Activated CD8-positive, alpha-beta memory T cell treated with anti-CD3 and anti-CD28 coated beads, Interleukin-2, amount 10 ng/mL, durations not matched to agents 7 days and 5 days (primary cell): ENCODE data around the gene ADIPOR1. TPM values are rescaled to one million over a fixed set of nuclear protein-coding genes. Genes with fewer than 3 reads are reported as not detected.
"Not testable (repeated sequence)": the region's sequence is repeated elsewhere in the genome, so short reads cannot be mapped to it uniquely, and the experiment has no call there.

Experiments
- ATAC-seq: fragments of 150-1000 bp; cut with Tn5 transposase; one replicate; pipeline ENCODE4 v1.10.0; 2021; ENCODE audit warnings: moderate library complexity
- CTCF ChIA-PET: fragments of 350-600 bp; sonication (Branson Sonifier 250); formaldehyde crosslinking; loops from one replicate; lab custom pipeline; 2021; ENCODE audit warnings: antibody characterized with exemption; lab: Charles Lee
- DNase-seq: peaks from one replicate; pipeline ENCODE4 v3.0.0-alpha.2; 2020
- H3K27ac Mint-ChIP-seq: one replicate; pipeline ENCODE4 v1.8.0; 2021; ENCODE audit warnings: mild to moderate bottlenecking, mixed read lengths
- H3K27me3 Mint-ChIP-seq: one replicate; pipeline ENCODE4 v1.8.0; 2021; ENCODE audit warnings: mixed read lengths
- H3K36me3 Mint-ChIP-seq: one replicate; pipeline ENCODE4 v1.8.0; 2021; ENCODE audit warnings: mild to moderate bottlenecking, mixed read lengths
- H3K4me1 Mint-ChIP-seq: one replicate; pipeline ENCODE4 v1.8.0; 2021; ENCODE audit warnings: mixed read lengths
- H3K4me3 Mint-ChIP-seq: one replicate; pipeline ENCODE4 v1.8.0; 2021; ENCODE audit warnings: mild to moderate bottlenecking, moderate library complexity, mixed read lengths
- H3K9me3 Mint-ChIP-seq: one replicate; pipeline ENCODE4 v1.8.0; 2022; ENCODE audit warnings: low read depth, mixed read lengths
- total RNA-seq, 2 experiments: library from RNA; stranded (reverse); gene quantifications; one replicate each; pipeline ENCODE4 v1.2.3, GENCODE V29; 2021

Gene ADIPOR1, protein sequence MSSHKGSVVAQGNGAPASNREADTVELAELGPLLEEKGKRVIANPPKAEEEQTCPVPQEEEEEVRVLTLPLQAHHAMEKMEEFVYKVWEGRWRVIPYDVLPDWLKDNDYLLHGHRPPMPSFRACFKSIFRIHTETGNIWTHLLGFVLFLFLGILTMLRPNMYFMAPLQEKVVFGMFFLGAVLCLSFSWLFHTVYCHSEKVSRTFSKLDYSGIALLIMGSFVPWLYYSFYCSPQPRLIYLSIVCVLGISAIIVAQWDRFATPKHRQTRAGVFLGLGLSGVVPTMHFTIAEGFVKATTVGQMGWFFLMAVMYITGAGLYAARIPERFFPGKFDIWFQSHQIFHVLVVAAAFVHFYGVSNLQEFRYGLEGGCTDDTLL
- 10 to 100 TPM; 71.8 to 79.2 TPM for total RNA-seq

DNA sequence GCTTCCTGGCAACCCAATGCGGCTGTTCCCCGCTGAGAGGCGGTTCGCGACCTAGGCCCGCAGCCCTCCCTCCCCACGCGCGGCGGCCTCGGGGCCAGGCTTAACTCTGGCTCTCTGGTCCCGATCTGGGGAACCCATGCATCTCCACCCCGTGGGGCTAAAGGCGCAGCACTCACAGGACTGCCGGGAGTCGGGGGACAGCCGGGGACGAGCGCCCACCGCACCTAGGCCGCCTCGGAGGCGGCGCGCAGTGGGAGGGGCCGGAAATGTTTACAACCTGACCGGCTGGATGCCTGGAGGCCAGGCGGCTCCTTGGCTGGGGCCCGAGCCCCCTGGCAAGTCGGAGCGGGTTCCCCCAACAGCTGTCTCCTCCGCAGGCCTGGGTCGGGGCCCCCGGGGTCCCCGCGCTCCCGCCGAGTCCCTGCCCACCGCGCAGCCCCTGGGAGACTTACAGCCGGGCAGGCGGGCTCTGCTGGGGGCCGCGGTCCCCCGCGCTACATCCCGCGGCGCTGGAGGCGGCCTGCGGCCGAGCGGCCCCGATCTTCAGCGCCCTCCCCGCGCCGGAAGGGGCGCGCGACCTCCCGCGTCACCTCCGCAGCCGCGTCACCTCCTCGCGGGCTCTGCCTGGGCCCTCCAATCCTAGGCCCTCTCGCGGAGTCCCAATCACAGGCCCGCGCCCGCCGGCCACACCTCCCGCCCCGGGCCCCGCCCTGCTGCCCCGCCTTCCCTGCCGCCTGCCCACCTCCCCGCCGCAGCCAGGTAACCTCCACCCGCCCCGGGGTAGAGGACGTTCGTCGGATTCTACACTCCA lies at the start of gene ADIPOR1:
Gene ADIPOR1 (minus strand): TSS at position 580 of the 811 bp plus-strand sequence. CDS start 7,242 bp downstream, outside the sequence.
- H3K27me3 Mint-ChIP-seq: no peaks in the 10 kb centered on the region
- no peaks in the 10 kb centered on the region for H3K9me3 Mint-ChIP-seq
- H3K27ac Mint-ChIP-seq: peak within 1 kb of the TSS; percentile 79
- ATAC-seq (peak; percentile 99), DNase-seq (peak; percentile 95)
- H3K4me3 Mint-ChIP-seq: peak within 1 kb of the TSS; percentile 77
- H3K36me3 Mint-ChIP-seq: peaks cover 4% of the 10 kb centered on the region
- CTCF ChIA-PET: no interaction called here
- peaks cover 38% of the 10 kb centered on the region for H3K4me1 Mint-ChIP-seq

DNA sequence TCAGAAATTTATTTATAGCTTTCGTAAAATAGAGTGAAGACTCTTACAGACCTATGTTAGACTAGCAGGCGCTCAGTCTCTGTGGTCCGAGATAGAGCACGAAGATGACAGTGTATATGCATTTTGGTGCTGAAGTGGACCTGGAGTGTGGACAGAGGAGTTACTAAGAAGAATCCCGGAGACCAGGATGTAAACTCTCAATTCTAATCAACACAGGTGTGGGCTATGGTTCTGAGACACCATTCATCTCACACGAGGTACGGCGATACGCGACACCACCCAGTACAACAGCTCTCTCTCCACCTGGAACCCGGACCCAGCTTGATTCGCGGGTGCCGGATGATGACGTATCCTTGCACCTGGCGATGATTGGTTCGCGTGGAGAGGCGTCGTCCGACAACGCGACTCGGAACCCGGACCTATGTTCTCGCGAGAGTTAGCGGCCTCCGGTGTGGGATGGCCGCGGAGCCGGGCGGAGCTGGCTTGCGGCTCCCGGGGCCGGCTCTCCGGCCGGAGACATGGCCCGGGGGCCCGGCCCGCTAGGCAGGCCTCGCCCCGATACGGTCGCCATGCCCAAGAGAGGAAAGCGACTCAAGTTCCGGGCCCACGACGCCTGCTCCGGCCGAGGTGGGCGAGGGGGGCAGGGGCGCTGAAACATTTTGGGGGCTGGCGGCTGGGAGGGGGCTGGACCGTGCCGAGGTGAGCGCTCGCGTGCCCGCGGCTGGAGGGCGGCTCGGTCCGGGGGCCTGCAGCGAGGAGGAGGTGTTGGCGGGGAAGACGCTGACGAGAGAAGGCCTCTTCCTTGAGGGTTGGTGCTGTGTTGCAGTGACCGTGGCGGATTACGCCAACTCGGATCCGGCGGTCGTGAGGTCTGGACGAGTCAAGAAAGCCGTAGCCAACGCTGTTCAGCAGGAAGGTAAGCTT lies 49.1 kb upstream of the ADIPOR1 start, which contains the start of gene TMEM183A:
Gene TMEM183A (plus strand): TSS at position 427 of the 924 bp plus-strand sequence. CDS start 92 bp downstream, at position 519.
- Mint-ChIP-seq H3K4me1 (peaks cover 32% of the 10 kb centered on the region), H3K27ac (peak within 1 kb of the TSS; percentile 96), H3K4me3 (peak within 1 kb of the TSS; percentile 94), H3K27me3 (no peaks in the 10 kb centered on the region), H3K9me3 (no peaks in the 10 kb centered on the region), H3K36me3 (peaks cover 21% of the 10 kb centered on the region)
- CTCF ChIA-PET: interaction anchor here (1.0 to 4.4 kb wide), 7 partner anchors 10 to 663 kb away, joined by 3 to 14 read pairs (median 6); partner anchors contain the start of genes PPFIA4 and RABIF
- ATAC-seq (peak; percentile 90), DNase-seq (peak; percentile 98)

DNA sequence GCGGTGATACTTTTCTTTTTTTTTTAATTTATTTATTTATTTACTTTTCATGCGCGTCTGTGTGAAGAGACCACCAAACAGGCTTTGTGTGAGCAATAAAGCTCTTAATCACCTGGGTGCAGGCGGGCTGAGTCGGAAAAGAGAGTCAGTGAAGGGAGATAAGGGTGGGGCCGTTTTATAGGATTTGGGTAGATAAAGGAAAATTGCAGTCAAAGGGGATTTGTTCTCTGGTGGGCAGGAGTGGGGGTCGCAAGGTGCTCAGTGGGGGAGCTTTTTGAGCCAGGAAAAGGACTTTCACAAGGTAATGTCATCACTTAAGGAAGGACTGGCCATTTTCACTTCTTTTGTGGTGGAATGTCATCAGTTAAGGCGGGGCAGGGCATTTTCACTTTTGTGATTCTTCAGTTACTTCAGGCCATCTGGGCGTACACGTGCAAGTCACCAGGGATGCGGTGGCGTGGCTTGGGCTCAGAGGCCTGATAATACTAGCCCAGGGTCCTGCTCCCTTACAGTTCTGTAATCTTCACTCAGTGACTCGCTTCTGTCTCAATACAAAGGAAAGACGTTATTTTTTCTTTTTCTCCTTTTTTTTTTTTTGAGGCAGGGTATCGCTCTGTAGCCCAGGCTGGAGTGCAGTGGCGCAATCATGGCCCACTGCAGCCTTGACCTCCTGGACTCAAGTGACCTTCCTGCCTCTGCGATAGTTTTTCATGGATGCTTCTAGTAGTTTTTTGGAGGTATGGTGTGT lies 47.5 kb upstream of the ADIPOR1 start:
- Mint-ChIP-seq H3K4me3 (peak overlapping the region; percentile 94), H3K36me3 (peaks cover 12% of the 10 kb centered on the region), H3K27ac (peak overlapping the region; percentile 96), H3K4me1 (peaks cover 32% of the 10 kb centered on the region)
- not testable (repeated sequence) for DNase-seq, H3K9me3 Mint-ChIP-seq, ATAC-seq, H3K27me3 Mint-ChIP-seq
- CTCF ChIA-PET: interaction anchor here (1.3 to 4.4 kb wide), 3 partner anchors 12 to 117 kb away, joined by 6 to 14 read pairs (median 8); partner anchors contain the start of genes PPFIA4 and RABIF

DNA sequence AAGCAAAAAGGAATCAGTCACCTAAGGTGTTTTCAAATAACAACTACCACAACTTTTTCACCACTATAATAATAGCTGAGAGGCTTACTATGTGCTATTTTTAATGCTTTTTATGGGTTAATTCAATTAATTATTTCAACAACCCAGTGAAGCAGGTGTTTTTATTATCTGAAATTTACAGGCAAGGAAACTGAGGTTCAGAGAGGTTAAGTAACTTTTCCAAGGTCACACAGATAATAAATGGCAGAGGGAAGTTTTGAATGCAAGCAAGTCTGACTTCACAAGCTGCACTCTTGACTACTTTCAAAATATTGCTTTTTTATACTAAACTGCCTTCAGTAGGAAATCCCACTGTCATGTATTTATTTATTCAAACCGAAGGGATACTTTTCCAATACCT lies 44.8 kb upstream of the ADIPOR1 start:
- no peak overlapping the region for H3K4me3 Mint-ChIP-seq
- no peak for ATAC-seq
- peaks cover 8% of the 10 kb centered on the region for H3K27me3 Mint-ChIP-seq
- H3K9me3 Mint-ChIP-seq: no peaks in the 10 kb centered on the region
- no peak for DNase-seq
- CTCF ChIA-PET: interaction anchor here (4.4 kb wide), 1 partner anchor 9 kb away, joined by 14 read pairs; no protein-coding TSS in a partner anchor
- H3K4me1 Mint-ChIP-seq: peaks cover 30% of the 10 kb centered on the region
- H3K36me3 Mint-ChIP-seq: peaks cover under 1% of the 10 kb centered on the region
- H3K27ac Mint-ChIP-seq: no peak overlapping the region

DNA sequence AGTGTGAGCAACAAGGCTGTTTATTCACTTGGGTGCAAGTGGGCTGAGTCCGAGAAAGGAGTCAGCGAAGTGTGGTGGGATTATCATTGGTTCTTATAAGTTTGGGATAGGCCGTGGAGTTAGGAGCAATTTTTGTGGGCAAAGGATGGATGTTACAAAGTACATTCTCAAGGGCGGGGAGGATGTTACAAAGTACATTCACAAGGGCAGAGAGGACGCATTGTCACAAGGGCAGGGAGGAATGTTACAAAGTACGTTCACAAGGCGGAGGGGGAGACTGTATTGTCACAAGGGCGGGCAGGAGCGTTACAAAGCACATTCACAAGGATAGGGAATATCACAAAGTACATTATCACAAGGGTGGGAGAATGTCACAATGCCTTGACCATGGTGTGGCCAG lies 43.9 kb upstream of the ADIPOR1 start:
- Mint-ChIP-seq H3K27me3 (peaks cover 17% of the 10 kb centered on the region), H3K9me3 (no peaks in the 10 kb centered on the region), H3K27ac (no peak overlapping the region), H3K36me3 (no peaks in the 10 kb centered on the region), H3K4me1 (peaks cover 28% of the 10 kb centered on the region), H3K4me3 (no peak overlapping the region)
- DNase-seq (no peak), ATAC-seq (no peak)
- CTCF ChIA-PET: no interaction called here

DNA sequence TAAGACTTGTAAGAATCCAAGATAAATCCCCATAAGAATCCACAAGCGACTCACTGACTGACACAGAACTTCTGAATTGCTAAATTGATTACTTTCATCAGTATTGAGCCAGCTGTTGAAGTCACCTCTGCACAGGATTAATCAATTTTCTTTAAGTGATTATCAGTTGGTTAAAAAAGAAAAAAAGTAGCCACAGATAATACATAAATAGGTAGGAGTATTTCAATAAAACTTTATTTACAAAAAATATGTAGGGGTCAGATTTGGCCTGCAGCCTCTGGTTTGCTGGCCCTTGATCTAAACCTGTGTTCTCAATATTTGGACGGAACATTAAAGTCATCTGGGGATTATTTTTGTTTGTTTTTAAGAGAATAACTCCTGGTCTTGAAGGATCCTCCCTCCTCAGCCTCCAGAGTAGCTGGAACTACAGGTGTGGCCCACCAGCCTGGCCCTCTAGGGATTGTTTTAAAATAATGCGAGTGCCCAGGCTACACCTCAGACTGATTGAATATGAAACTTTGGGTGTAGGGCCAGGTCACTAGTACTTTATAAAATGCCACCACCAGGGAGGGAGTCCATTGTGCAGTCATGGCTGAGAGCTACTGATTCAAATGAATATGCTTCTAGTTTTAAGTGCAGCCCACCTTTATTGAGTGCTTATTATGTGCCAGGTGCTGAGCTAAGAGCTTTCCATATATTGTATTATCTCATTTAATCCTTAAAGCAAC lies 42.3 kb upstream of the ADIPOR1 start:
- Mint-ChIP-seq H3K4me1 (peaks cover 18% of the 10 kb centered on the region), H3K27ac (no peak overlapping the region), H3K36me3 (no peaks in the 10 kb centered on the region), H3K27me3 (peaks cover 32% of the 10 kb centered on the region), H3K4me3 (no peak overlapping the region), H3K9me3 (no peaks in the 10 kb centered on the region)
- DNase-seq (no peak), ATAC-seq (peak; percentile 27)
- CTCF ChIA-PET: interaction anchor here (0.7 to 3.7 kb wide), 17 partner anchors 8 to 484 kb away, joined by 3 to 23 read pairs (median 5); partner anchors contain the start of genes CYB5R1, PPFIA4 and RABIF

DNA sequence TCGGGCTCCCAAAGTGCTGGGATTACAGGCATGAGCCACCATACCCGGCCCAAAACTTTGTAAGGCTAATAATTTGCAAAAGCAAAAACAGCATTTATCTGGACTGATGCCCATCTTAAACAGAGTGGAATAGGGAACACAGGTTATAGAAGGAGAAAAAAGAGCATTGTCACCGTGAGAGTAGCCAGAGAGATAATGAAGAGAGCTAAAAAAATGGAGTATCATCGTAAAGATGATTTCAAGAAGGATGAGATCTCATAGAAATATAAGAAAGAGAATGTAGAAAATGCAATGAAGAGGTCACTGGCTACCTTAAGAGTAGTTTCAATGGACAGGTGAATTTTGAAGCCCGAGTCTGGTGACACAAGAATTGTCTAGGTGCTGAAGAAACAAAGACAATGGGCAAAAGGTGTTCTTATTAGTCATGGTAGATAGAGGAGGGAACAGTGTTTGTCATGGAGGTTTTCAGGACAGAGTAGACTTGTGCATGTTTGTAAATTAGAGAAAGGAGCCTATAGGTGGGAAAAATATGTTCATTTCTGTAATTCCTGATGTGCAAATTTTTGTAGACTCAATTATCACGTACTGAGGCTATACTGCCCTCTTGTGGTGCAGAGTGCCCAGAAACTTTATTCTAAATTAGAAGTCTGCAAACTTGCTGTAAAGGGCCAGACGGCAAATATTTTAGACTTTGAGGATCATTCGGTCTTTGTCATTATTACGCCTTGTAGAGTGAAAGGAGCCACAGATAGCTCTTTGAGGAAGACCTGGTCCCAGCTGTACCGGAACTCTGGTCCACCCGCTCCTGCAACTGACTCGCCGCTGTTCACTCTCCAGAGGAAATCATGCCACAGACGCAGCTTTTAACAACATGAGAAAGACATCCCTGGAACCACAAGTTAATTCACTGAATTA lies 41.0 kb upstream of the ADIPOR1 start:
- Mint-ChIP-seq H3K36me3 (no peaks in the 10 kb centered on the region), H3K4me3 (peak overlapping the region; percentile 54), H3K9me3 (no peaks in the 10 kb centered on the region), H3K4me1 (peaks cover 17% of the 10 kb centered on the region), H3K27ac (peak overlapping the region; percentile 39), H3K27me3 (peaks cover 42% of the 10 kb centered on the region)
- ATAC-seq (peak; percentile 67), DNase-seq (peak; percentile 74)
- CTCF ChIA-PET: interaction anchor here (0.5 to 3.7 kb wide), 29 partner anchors 10 to 483 kb away, joined by 3 to 23 read pairs (median 4); partner anchors contain the start of genes CYB5R1, KLHL12 and RABIF

DNA sequence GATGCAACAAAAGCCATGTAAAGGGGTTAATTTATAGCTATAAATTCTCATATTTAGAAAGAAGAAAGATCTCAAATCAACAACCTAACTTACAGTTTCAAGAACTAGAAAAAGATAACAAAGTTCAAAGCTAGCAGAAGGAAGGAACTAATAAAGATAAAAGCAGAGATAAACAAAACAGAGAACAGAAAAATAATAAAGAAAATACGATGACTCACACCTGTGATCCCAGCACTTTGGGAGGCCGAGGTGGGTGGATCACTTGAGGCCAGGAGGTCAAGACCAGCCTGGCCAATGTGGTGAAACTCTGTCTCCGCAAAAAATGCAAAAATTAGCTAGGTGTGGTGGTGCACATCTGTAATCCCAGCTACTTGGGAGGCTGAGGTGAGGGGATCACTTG lies 36.6 kb upstream of the ADIPOR1 start:
- Mint-ChIP-seq H3K27ac (no peak overlapping the region), H3K9me3 (no peaks in the 10 kb centered on the region), H3K4me3 (no peak overlapping the region), H3K27me3 (peaks cover 77% of the 10 kb centered on the region), H3K36me3 (no peaks in the 10 kb centered on the region), H3K4me1 (peaks cover 9% of the 10 kb centered on the region)
- CTCF ChIA-PET: interaction anchor here (1.3 to 3.9 kb wide), 3 partner anchors 10 to 67 kb away, joined by 3 to 14 read pairs (median 9); partner anchors contain the start of gene KLHL12
- ATAC-seq (no peak), DNase-seq (no peak)

DNA sequence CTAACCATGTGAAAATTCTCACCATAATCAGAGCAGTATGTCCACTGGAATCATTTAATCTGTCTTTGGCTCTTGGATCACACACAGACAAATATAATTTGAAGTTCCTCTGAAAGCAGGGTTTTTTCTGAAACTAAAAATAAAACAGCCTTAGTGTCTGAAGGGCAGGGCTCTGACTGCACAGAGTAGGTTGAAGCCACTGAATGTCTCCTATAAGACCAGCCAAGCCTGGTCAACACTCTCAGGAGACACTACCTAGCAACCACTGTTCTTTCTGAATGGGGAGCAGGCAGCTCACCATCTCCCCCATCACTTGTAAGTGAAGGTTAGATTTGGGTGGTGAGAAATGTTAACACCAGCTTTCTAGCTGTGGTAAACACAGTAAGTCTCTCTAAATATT lies 33.0 kb upstream of the ADIPOR1 start:
- Mint-ChIP-seq H3K4me1 (no peaks in the 10 kb centered on the region), H3K27me3 (peaks cover 71% of the 10 kb centered on the region), H3K27ac (no peak overlapping the region), H3K36me3 (no peaks in the 10 kb centered on the region), H3K4me3 (no peak overlapping the region), H3K9me3 (no peaks in the 10 kb centered on the region)
- no peak for DNase-seq
- CTCF ChIA-PET: interaction anchor here (0.8 kb wide), 1 partner anchor 23 kb away, joined by 3 read pairs; no protein-coding TSS in a partner anchor
- no peak for ATAC-seq

DNA sequence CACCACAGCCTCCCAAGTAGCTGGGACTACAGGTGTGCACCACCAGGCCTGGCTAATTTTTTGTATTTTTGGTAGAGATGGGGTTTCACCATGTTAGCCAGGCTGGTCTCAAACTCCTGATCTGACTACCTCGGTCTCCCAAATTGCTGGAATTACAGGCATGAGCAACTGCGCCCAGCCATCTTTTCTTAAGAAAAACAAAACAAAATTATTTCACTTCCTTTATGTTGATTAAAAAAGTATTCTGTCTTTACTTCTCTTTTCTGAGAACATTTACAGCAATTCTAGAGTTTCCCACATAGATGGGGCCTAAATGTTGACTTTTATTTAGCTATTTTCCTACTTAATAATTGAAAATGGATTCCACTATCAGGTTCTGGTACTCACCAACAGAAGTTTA lies 31.8 kb upstream of the ADIPOR1 start:
- DNase-seq (no peak), ATAC-seq (no peak)
- Mint-ChIP-seq H3K4me1 (peaks cover 2% of the 10 kb centered on the region), H3K27ac (no peak overlapping the region), H3K4me3 (no peak overlapping the region), H3K9me3 (no peaks in the 10 kb centered on the region), H3K27me3 (peaks cover 59% of the 10 kb centered on the region), H3K36me3 (no peaks in the 10 kb centered on the region)
- CTCF ChIA-PET: interaction anchor here (1.0 to 1.3 kb wide), 2 partner anchors 10 to 62 kb away, joined by 3 to 4 read pairs; no protein-coding TSS in a partner anchor
